Tibial artery (tissue), 4 donors: ENCODE results near the gene ABCC5.

Experiments
- DNase-seq, 2 donors: peaks; one replicate each; pipeline ENCODE4 v3.0.0-alpha.2; 2019
- H3K27ac ChIP-seq, 2 donors: fragments of 200-600 bp; sonication (generic) in 1 of 2; 1 replicate in 1 of 2; 2 replicates in 1 of 2; pipeline ENCODE4 v1.5.1; 2018 to 2019; ENCODE audit warnings: mild to moderate bottlenecking in 1 of 2
- H3K27me3 ChIP-seq, 2 donors: fragments of 200-600 bp; sonication (generic) in 1 of 2; one replicate each; pipeline versions ENCODE4 v1.5.1 to v1.6.0; 2016 to 2019
- H3K36me3 ChIP-seq, 3 donors: fragments of 200-600 bp; sonication (generic) in 2 of 3; one replicate each; pipeline ENCODE4 v1.5.1; 2016 to 2019; ENCODE audit warnings: mild to moderate bottlenecking in 2 of 3
- H3K4me1 ChIP-seq, 4 donors: fragments of 200-600 bp; sonication (generic) in 2 of 4; 1 replicate in 3 of 4; 2 replicates in 1 of 4; pipeline ENCODE4 v1.5.1; 2016 to 2019
- H3K4me3 ChIP-seq, 2 donors: fragments of 200-600 bp; sonication (generic) in 1 of 2; 1 replicate in 1 of 2; 2 replicates in 1 of 2; pipeline ENCODE4 v1.5.1; 2018 to 2019; ENCODE audit warnings: mild to moderate bottlenecking in 2 of 2
- H3K9me3 ChIP-seq, 3 donors: fragments of 200-600 bp; sonication (generic) in 1 of 3; one replicate each; pipeline ENCODE4 v1.5.1; 2016 to 2019
- CTCF ChIP-seq, 2 experiments: fragments of 200-600 bp in 1 of 2; fragments of 450-650 bp in 1 of 2; IDR thresholded peaks; one replicate each; pipeline ENCODE4 v1.5.1; 2017 to 2019; ENCODE audit warnings: antibody characterized with exemption in 2 of 2, mild to moderate bottlenecking in 1 of 2, moderate library complexity in 1 of 2
- intact Hi-C: fragments of 100-400 bp; cut with DNase I; formaldehyde crosslinking; loops from one replicate; pipeline ENCODE4 v1.15.0; 2023; ENCODE audit warnings: low total_unique reads

Gene ABCC5

GRCh38 chr3:183911087-183911486, 106.6 kb downstream of the ABCC5 start:
- H3K9me3 ChIP-seq = no peaks in the 10 kb centered on the region
- intact Hi-C loops = no loop called here
- H3K4me1 ChIP-seq = no peaks in the 10 kb centered on the region
- no peak for TF ChIP-seq CTCF (IDR thresholded peaks at IDR 0.05)
- no peaks in the 10 kb centered on the region for H3K27me3 ChIP-seq
- H3K27ac ChIP-seq = no peak overlapping the region
- H3K4me3 ChIP-seq = no peak overlapping the region
- no peak for DNase-seq
- H3K36me3 ChIP-seq = no peaks in the 10 kb centered on the region

GRCh38 chr3:183909030-183909600, 108.6 kb downstream of the ABCC5 start:
- no peaks in the 10 kb centered on the region for H3K9me3 ChIP-seq
- intact Hi-C loops = no loop called here
- no peaks in the 10 kb centered on the region for H3K36me3 ChIP-seq
- H3K27me3 ChIP-seq = peaks cover 0 to 4% of the 10 kb centered on the region in 2 donors
- no peaks in the 10 kb centered on the region for H3K4me1 ChIP-seq
- no peak overlapping the region for H3K27ac ChIP-seq
- TF ChIP-seq CTCF (IDR thresholded peaks at IDR 0.05) = no peak
- no peak for DNase-seq
- H3K4me3 ChIP-seq = no peak overlapping the region

- Histone ChIP-seq H3K9me3 (no peaks in the 10 kb centered on the region), H3K27ac (no peak overlapping the region), H3K4me1 (no peaks in the 10 kb centered on the region), H3K4me3 (no peak overlapping the region), H3K27me3 (peaks cover 0 to 6% of the 10 kb centered on the region in 2 donors), H3K36me3 (no peaks in the 10 kb centered on the region)
- intact Hi-C loops = no loop called here
- DNase-seq = no peak
- no peak for TF ChIP-seq CTCF (IDR thresholded peaks at IDR 0.05)
Measured at GRCh38 chr3:183907911-183908331, 109.8 kb downstream of the ABCC5 start.

GRCh38 chr3:183907176-183907575, 110.5 kb downstream of the ABCC5 start:
- peaks cover 0 to 6% of the 10 kb centered on the region in 2 donors for H3K27me3 ChIP-seq
- TF ChIP-seq CTCF (IDR thresholded peaks at IDR 0.05) = no peak
- no peaks in the 10 kb centered on the region for H3K36me3 ChIP-seq
- intact Hi-C loops = no loop called here
- DNase-seq = no peak
- no peaks in the 10 kb centered on the region for H3K4me1 ChIP-seq
- no peak overlapping the region for H3K4me3 ChIP-seq
- no peaks in the 10 kb centered on the region for H3K9me3 ChIP-seq
- no peak overlapping the region for H3K27ac ChIP-seq

GRCh38 chr3:183906234-183906921, 111.3 kb downstream of the ABCC5 start:
- Histone ChIP-seq H3K27me3 (peaks cover 0 to 6% of the 10 kb centered on the region in 2 donors), H3K36me3 (no peaks in the 10 kb centered on the region), H3K4me1 (no peaks in the 10 kb centered on the region), H3K9me3 (no peaks in the 10 kb centered on the region), H3K27ac (no peak overlapping the region), H3K4me3 (no peak overlapping the region)
- TF ChIP-seq CTCF (IDR thresholded peaks at IDR 0.05) = no peak
- DNase-seq = no peak
- intact Hi-C loops = no loop called here
